ENCODE data around the gene GLT8D2.

Gene GLT8D2

DNA sequence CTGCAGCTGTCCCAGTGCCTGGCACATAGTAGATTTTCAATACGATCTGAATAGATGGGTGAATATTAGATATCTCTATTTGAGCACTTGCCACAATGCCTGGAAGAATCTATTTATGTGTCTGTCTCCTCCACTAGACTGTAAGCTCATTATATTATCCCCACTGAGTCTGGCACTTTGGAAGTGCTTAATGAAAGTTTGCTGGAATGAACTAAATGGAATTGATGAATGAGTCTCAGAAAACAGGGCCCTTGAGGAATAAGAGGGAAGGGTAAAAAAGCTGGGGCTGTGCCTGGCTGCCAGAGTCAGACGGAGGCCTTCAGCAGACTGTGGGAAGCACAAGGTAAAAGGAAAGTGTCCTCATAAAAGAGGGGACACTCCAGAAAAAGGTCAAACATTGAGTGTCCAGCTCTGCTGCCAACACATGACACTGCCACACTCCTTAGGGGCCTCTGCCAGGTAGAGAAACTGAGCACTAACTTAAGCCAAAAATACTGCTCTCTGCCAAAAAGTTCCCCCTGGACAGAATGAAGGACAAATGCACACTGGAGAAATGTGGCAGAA is 39.3 kb downstream of the GLT8D2 start:
- Histone ChIP-seq H3K4me3 (no peak overlapping the region), H3K27ac (peak overlapping the region in 5 of 21 experiments; percentile 15 to 77 (median 35))

- Histone ChIP-seq H3K4me3 (no peak overlapping the region), H3K27ac (peak overlapping the region in 2 of 21 experiments; percentile 35 to 40)
Observed at GRCh38 chr12:104010121-104010520, 39.9 kb downstream of the GLT8D2 start.

DNA sequence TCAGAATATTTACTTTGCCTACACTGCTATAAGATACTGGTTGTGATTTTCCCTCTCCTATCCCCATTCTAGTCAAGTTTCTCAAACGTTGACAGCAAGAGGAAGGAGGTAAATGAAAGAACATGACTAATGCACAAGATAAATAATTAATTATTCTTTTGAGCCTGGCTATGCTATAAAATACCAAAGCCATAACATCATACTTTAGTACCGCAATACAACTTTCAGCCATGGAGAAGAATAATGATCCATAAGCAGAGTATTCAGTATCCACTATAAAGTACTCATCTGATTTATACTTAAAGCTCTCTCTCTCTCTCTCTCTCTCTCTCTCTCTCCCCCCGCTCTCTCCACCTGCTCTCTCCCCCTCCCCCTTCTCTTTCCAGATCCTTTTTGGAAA is 43.1 kb downstream of the GLT8D2 start:
- H3K27ac ChIP-seq, result no peak overlapping the region

GRCh38 chr12:104003596-104003995 is 46.4 kb downstream of the GLT8D2 start:
- Histone ChIP-seq H3K27ac (no peak overlapping the region), H3K4me3 (no peak overlapping the region)

More for the DNA sequence above, 43.1 kb downstream of the GLT8D2 start:
- no peak overlapping the region for H3K4me3 ChIP-seq

DNA sequence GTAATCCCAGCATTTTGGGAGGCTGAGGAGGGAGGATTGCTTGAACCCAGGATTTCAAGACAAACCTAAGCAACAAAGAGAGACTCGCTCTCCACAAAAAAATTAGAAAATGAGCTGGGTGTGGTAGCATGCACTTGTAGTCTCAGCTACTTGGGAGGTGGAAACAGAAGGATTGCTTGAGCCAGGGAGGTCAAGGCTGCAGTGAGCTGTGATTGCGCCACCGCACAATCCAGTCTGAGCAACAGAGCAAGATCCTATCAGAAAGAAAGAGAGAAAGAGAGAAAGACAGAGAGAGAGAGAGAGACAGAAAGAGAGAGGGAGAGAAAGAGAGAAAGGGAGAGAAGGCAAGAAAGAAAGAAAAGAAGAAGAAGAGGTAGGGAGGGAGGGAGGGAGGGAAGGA is 47.3 kb downstream of the GLT8D2 start:
- Histone ChIP-seq H3K27ac (no peak overlapping the region), H3K4me3 (no peak overlapping the region)

- Histone ChIP-seq H3K27ac (no peak overlapping the region), H3K4me3 (no peak overlapping the region)
Observed at GRCh38 chr12:104000807-104001434, 49.1 kb downstream of the GLT8D2 start.

GRCh38 chr12:103998976-103999375 is 51.0 kb downstream of the GLT8D2 start:
- no peak overlapping the region for H3K4me3 ChIP-seq
- no peak overlapping the region for H3K27ac ChIP-seq

DNA sequence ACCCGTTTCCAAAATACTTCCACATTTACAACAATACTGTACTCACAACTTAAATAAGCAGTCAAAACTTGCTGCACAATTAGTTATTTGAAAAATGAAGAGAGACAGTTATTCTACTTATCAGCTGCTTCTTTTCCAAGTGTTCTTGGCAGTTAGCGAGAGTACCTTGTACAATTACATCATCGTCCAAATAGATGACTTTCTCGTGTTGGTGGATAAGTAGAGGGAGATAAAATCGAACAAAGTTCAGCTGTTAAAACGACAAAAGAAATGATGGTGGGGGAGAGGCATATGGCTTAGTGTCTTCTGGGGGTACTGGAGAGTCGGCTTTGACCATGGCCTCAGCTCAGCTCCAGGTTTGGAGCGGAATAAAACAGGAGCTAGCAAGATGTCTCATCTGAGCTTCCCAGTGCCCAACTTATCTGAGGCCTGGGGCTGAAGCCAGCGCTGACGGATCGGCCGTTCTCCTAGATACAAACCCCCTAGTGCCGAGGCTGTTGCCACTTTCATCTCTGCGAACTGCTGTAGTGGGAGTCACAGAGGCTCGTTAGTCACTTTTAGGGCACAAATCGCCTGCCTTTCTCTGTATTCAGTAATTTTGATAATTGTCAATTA is 52.6 kb downstream of the GLT8D2 start:
- H3K4me3 ChIP-seq, result no peak overlapping the region
- H3K27ac ChIP-seq, result no peak overlapping the region

GRCh38 chr12:103996595-103996994 is 53.4 kb downstream of the GLT8D2 start:
- H3K27ac ChIP-seq, result no peak overlapping the region

DNA sequence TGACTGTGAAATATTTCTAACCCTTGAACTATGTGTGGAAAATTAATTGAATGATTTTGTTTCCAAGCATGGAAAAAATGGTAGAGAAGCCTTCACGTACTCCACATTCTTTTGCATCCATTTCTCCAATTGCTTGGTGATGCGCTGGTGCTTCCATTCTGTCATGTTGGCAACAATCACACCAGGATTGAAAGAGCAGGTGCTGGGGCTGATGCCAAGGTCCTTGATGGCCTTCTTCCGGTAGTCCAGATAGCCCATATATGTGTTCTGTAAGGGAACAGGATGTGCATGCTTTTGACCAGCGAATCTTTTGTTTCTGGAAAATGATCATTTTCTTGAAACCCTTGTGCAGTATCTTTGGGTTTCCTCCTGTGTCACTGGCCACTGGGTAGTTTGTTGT is 55.8 kb downstream of the GLT8D2 start:
- Histone ChIP-seq H3K4me3 (no peak overlapping the region), H3K27ac (no peak overlapping the region)

More at GRCh38 chr12:103996595-103996994, 53.4 kb downstream of the GLT8D2 start:
- H3K4me3 ChIP-seq, result no peak overlapping the region

- H3K27ac ChIP-seq, result no peak overlapping the region
- H3K4me3 ChIP-seq, result no peak overlapping the region
Observed at GRCh38 chr12:103986829-103987228, 63.2 kb downstream of the GLT8D2 start.

GRCh38 chr12:103978384-103978982 is 71.5 kb downstream of the GLT8D2 start:
- no peak overlapping the region for H3K27ac ChIP-seq
- H3K4me3 ChIP-seq, result no peak overlapping the region

GRCh38 chr12:103975368-103975767 is 74.6 kb downstream of the GLT8D2 start:
- H3K27ac ChIP-seq, result no peak overlapping the region
- no peak overlapping the region for H3K4me3 ChIP-seq

DNA sequence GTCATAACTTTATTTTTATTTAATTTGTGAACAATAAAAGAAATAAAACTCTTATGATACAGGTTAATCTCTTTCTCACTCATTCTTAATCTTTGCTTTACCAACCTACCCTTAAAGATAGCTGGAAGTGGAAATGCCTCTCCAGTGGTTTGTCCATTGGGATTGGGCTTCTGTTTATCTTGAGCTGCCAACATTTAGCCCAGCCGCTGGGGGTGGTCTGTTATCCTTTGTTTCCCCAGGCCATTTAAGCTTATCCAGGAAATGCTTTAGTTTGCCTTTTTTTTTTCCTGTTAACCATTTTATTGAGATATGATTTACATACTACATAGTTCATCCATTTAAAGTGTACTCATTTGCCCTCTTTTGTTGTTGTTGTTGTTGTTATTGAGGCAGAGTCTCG is 76.1 kb downstream of the GLT8D2 start:
- Histone ChIP-seq H3K27ac (no peak overlapping the region), H3K4me3 (no peak overlapping the region)

GRCh38 chr12:103969391-103969790 is 80.6 kb downstream of the GLT8D2 start:
- Histone ChIP-seq H3K4me3 (no peak overlapping the region), H3K27ac (no peak overlapping the region)

- peak overlapping the region in 20 of 21 experiments; percentile 76 to 99 (median 96) for H3K27ac ChIP-seq
Observed at GRCh38 chr12:103966736-103967135, 83.3 kb downstream of the GLT8D2 start.

DNA sequence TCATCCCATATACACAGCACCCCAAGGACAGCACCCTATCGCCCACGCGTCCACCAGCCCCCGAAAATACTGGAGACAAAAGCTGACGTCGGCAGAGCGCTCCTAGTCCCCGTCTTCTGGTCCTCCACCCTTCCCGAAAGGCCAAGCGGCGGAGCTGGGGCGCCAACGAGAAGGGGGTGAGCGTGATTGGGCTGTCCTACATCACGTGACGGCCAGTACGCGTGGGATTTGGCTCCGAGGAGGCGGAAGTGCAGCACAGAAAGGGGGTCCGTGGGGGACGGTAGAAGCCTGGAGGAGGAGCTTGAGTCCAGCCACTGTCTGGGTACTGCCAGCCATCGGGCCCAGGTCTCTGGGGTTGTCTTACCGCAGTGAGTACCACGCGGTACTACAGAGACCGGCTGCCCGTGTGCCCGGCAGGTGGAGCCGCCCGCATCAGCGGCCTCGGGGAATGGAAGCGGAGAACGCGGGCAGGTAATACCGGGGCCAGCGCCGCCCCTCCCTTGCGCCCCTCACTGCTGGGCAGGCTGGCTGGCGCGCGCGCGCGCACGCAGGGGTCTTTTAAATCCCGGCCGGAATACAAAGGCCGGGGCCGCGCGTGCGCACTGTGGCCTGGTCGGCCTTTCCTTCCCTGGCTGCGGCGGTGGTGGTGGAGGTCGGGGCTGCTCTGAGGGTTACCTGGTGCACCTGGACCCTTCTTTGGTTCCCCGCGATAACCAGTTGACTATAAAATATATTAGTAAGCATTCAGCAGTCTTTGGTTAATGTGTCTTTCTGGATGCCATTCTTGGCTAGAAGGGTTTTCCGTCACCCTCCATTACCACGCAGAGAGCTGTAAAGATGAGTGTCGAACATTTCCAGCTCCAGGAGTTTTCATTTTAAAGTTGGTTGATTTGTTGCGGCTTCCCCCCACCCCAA is 84.1 kb downstream of the GLT8D2 start, which contains the start of gene TDG:
Gene TDG, plus strand, starts transcription at position 283 of the 915 bp plus-strand sequence. Its CDS starts 166 bp downstream, at position 449.
- Histone ChIP-seq H3K4me3 (peak within 1 kb of the TSS; percentile 66 to 89 (median 74)), H3K27ac (peak within 1 kb of the TSS; percentile 76 to 99 (median 95))

More at GRCh38 chr12:103966736-103967135, 83.3 kb downstream of the GLT8D2 start:
- peak overlapping the region; percentile 66 to 89 (median 74) for H3K4me3 ChIP-seq

DNA sequence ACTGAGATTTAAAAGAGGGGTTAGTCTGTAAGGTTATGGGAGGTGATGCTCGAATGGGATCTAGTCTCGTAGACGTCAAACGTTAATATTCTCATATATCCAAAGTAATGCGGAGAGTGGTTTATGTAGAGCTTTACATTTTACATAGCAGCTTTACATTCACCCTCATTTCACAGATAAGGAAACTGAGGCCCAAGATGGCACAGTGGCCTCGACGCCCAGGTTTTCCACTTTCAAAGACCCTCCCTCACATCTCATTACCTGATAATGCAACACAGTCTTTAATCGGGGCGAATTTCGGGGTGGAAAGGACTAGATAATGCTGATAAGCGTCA is 84.8 kb downstream of the GLT8D2 start:
- Histone ChIP-seq H3K27ac (peak overlapping the region; percentile 57 to 99 (median 95)), H3K4me3 (peak overlapping the region; percentile 66 to 89 (median 74))

DNA sequence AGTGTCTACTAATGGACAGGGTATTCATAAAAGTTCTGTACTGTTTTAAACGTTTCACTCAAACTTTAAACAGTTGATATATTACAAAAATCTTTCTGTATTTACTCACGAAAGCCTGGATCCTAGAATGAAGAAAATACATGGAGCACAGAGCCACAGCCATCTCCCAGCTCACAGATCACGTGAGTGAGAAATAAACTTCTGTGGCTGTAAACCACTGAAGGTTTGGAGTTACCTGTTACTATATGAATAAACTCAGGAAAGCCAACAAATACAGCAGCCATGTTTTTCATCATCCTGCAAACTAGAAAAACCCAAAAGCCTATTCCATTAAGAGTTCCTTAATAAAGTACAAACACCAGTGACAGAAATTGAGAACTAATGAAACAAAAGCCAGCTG is 85.2 kb downstream of the GLT8D2 start:
- Histone ChIP-seq H3K4me3 (peak overlapping the region; percentile 66 to 89 (median 74)), H3K27ac (peak overlapping the region in 20 of 21 experiments; percentile 76 to 99 (median 96))

DNA sequence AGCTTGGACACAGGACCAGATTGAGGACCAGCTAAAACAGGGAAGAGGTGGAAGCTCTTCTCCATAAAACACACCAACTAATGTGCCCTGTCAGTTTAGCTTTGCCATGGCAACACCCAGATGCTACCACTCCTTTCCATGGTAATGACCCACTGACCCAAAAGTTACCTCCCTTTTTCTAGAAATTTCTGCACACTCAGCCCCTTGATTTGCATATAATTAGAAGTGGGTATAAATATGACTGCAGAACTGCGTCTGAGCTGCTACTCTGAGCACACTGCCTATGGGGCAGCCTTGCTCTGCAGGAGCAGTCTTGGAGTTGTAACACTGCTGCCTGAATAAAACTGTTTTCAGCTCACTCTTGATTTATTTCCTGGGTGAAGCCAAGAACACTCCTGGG is 87.5 kb downstream of the GLT8D2 start:
- no peak overlapping the region for H3K27ac ChIP-seq
- H3K4me3 ChIP-seq, result no peak overlapping the region

Data from skin epidermis (tissue), 12 donors.